ENCODE data around the gene PCDH9. TPM values are rescaled to one million over a fixed set of nuclear protein-coding genes. Genes with fewer than 3 reads are reported as not detected.

PCDH9 gene
- total and polyA plus RNA-seq, 10 of the 15 experiments (the other 5 are each of a cell fraction or from before 2014, with no cell fraction given), result 0.02 to 2.3 (median 0.05) TPM; not detected in 1

- 0% methylated on average over 1 of the region's 1 CpG for WGBS (ENCODE audit: insufficient coverage, insufficient replicate concordance, low lambda C conversion rate, missing lambda C conversion rate)
- SMC1A ChIA-PET (ENCODE audit: uncharacterized antibody, unreplicated experiment), result no interaction called here
- Histone ChIP-seq H3K4me3 (no peak overlapping the region), H2AFZ (ENCODE audit: control insufficient read depth, low read depth, low read length) (no peak overlapping the region), H3K27me3 (replicated peaks in 1 of 2; ENCODE audit: control insufficient read depth in 2 of 2, insufficient read depth in 2 of 2, low read length in 1 of 2) (no peaks in the 10 kb centered on the region), H4K20me1 (ENCODE audit: control insufficient read depth, insufficient read depth) (no peaks in the 10 kb centered on the region), H3K4me2 (ENCODE audit: control insufficient read depth, insufficient read depth) (no peak overlapping the region), H3K9me3 (replicated peaks; ENCODE audit: control insufficient read depth, insufficient read depth, low read length) (no peaks in the 10 kb centered on the region), H3K79me2 (ENCODE audit: control insufficient read depth, insufficient read depth, low read length) (no peaks in the 10 kb centered on the region), H3K27ac (ENCODE audit: control insufficient read depth, insufficient read depth) (no peak overlapping the region), H3K36me3 (ENCODE audit: control insufficient read depth in 2 of 2, insufficient read depth in 2 of 2, low read length in 1 of 2) (no peaks in the 10 kb centered on the region), H3K4me1 (ENCODE audit: control insufficient read depth, insufficient read depth, low read length) (no peaks in the 10 kb centered on the region), H3K9ac (ENCODE audit: control insufficient read depth, insufficient read depth, low read length) (no peak overlapping the region)
- in situ Hi-C loops (cut with MboI) (no loop called here), intact Hi-C loops (cut with micrococcal nuclease; ENCODE audit: unreplicated experiment) (no loop called here)
- no TSS peak for BruUV-seq (replicated peaks)
- ATAC-seq (no peak), FAIRE-seq (no peak), DNase-seq (ENCODE audit: low read depth, low spot score) (no peak)
- CTCF ChIA-PET, result no interaction called here
- RAD21 ChIA-PET (ENCODE audit: unreplicated experiment), result no interaction called here
- POLR2A ChIA-PET, result no interaction called here
- TF ChIP-seq SUPT20H (IDR thresholded peaks at IDR 0.05; ENCODE audit: borderline replicate concordance, control insufficient read depth, low read depth, low read length) (no peak), ZNF274 (IDR thresholded peaks at IDR 0.05; ENCODE audit: insufficient read depth, insufficient read length) (no peak), YBX1 (IDR thresholded peaks at IDR 0.05) (no peak), HDAC2 (IDR thresholded peaks at IDR 0.05) (no peak), FOS (IDR thresholded peaks at IDR 0.05; ENCODE audit: borderline replicate concordance, extremely low read depth, insufficient read length) (no peak), ZNF207 (IDR thresholded peaks at IDR 0.05; ENCODE audit: borderline replicate concordance) (no peak), CHD2 (IDR thresholded peaks at IDR 0.05; ENCODE audit: borderline replicate concordance, low read depth, low read length) (no peak), ASH2L (IDR thresholded peaks at IDR 0.05; ENCODE audit: borderline replicate concordance, low read depth) (no peak), TAF1 (IDR thresholded peaks at IDR 0.05; ENCODE audit: borderline replicate concordance, low read depth, low read length) (no peak), SP1 (IDR thresholded peaks at IDR 0.05; ENCODE audit: low read depth, low read length) (no peak), SIN3A (IDR thresholded peaks at IDR 0.05; ENCODE audit: low read depth, low read length) (no peak), EP300 (IDR thresholded peaks at IDR 0.05; ENCODE audit: borderline replicate concordance in 1 of 2, control insufficient read depth in 1 of 2, low read depth in 2 of 2, low read length in 2 of 2) (no peak), EZH2 (IDR thresholded peaks at IDR 0.05; ENCODE audit: borderline replicate concordance, control insufficient read depth, low read depth, low read length) (no peak)
- TF ChIP-seq, protein P1, sequence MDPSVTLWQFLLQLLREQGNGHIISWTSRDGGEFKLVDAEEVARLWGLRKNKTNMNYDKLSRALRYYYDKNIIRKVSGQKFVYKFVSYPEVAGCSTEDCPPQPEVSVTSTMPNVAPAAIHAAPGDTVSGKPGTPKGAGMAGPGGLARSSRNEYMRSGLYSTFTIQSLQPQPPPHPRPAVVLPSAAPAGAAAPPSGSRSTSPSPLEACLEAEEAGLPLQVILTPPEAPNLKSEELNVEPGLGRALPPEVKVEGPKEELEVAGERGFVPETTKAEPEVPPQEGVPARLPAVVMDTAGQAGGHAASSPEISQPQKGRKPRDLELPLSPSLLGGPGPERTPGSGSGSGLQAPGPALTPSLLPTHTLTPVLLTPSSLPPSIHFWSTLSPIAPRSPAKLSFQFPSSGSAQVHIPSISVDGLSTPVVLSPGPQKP (IDR thresholded peaks at IDR 0.05; ENCODE audit: low read depth, low read length), result no peak
- TF ChIP-seq, protein P2, sequence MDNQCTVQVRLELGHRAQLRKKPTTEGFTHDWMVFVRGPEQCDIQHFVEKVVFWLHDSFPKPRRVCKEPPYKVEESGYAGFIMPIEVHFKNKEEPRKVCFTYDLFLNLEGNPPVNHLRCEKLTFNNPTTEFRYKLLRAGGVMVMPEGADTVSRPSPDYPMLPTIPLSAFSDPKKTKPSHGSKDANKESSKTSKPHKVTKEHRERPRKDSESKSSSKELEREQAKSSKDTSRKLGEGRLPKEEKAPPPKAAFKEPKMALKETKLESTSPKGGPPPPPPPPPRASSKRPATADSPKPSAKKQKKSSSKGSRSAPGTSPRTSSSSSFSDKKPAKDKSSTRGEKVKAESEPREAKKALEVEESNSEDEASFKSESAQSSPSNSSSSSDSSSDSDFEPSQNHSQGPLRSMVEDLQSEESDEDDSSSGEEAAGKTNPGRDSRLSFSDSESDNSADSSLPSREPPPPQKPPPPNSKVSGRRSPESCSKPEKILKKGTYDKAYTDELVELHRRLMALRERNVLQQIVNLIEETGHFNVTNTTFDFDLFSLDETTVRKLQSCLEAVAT (IDR thresholded peaks at IDR 0.05), result no peak
- TF ChIP-seq, protein P3, sequence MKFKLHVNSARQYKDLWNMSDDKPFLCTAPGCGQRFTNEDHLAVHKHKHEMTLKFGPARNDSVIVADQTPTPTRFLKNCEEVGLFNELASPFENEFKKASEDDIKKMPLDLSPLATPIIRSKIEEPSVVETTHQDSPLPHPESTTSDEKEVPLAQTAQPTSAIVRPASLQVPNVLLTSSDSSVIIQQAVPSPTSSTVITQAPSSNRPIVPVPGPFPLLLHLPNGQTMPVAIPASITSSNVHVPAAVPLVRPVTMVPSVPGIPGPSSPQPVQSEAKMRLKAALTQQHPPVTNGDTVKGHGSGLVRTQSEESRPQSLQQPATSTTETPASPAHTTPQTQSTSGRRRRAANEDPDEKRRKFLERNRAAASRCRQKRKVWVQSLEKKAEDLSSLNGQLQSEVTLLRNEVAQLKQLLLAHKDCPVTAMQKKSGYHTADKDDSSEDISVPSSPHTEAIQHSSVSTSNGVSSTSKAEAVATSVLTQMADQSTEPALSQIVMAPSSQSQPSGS (IDR thresholded peaks at IDR 0.05; ENCODE audit: low read length), result no peak
- TF ChIP-seq, protein P4, sequence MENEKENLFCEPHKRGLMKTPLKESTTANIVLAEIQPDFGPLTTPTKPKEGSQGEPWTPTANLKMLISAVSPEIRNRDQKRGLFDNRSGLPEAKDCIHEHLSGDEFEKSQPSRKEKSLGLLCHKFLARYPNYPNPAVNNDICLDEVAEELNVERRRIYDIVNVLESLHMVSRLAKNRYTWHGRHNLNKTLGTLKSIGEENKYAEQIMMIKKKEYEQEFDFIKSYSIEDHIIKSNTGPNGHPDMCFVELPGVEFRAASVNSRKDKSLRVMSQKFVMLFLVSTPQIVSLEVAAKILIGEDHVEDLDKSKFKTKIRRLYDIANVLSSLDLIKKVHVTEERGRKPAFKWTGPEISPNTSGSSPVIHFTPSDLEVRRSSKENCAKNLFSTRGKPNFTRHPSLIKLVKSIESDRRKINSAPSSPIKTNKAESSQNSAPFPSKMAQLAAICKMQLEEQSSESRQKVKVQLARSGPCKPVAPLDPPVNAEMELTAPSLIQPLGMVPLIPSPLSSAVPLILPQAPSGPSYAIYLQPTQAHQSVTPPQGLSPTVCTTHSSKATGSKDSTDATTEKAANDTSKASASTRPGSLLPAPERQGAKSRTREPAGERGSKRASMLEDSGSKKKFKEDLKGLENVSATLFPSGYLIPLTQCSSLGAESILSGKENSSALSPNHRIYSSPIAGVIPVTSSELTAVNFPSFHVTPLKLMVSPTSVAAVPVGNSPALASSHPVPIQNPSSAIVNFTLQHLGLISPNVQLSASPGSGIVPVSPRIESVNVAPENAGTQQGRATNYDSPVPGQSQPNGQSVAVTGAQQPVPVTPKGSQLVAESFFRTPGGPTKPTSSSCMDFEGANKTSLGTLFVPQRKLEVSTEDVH (IDR thresholded peaks at IDR 0.05; ENCODE audit: low read depth, partially characterized antibody), result no peak
Measured at GRCh38 chr13:66530158-66530557, 700.0 kb downstream of the PCDH9 start.
